ENCODE data around the gene TBC1D9B. TPM values are rescaled to one million over a fixed set of nuclear protein-coding genes. Genes with fewer than 3 reads are reported as not detected.

Gene TBC1D9B
- total RNA-seq, 1 experiment from 2014 or later, result 44.9 TPM

- H3K4me2 ChIP-seq (ENCODE audit: low read length), result no peak overlapping the region
- no peak overlapping the region for H3K27ac ChIP-seq (ENCODE audit: low read length)
- no peaks in the 10 kb centered on the region for H3K9me3 ChIP-seq (ENCODE audit: low read length)
- TF ChIP-seq EZH2phosphoT487 (IDR thresholded peaks at IDR 0.05; ENCODE audit: borderline replicate concordance, low read length) (no peak), CTCF (conservative IDR thresholded peaks at IDR 0.05; ENCODE audit: low read depth, low read length) (no peak), EZH2 (IDR thresholded peaks at IDR 0.05; ENCODE audit: low read length, unreplicated experiment) (no peak)
- ATAC-seq (no peak), DNase-seq (no peak)
- H2AFZ ChIP-seq (ENCODE audit: low read length), result no peak overlapping the region
- H3K27me3 ChIP-seq (ENCODE audit: low read length), result no peaks in the 10 kb centered on the region
- no peak overlapping the region for H3K4me3 ChIP-seq (ENCODE audit: low read length)
- CTCF ChIA-PET, result no interaction called here
- POLR2A ChIA-PET (ENCODE audit: unreplicated experiment), result no interaction called here
- no peaks in the 10 kb centered on the region for H3K4me1 ChIP-seq (ENCODE audit: insufficient read depth, low read length)
- no peak overlapping the region for H3K9ac ChIP-seq (ENCODE audit: low read length)
- intact Hi-C loops (cut with micrococcal nuclease), result no loop called here
- H3K36me3 ChIP-seq (ENCODE audit: low read depth, low read length), result no peaks in the 10 kb centered on the region; the same call in 1 of the 2 replicates
- H3K9me2 ChIP-seq (replicated peaks; ENCODE audit: low read length), result no peaks in the 10 kb centered on the region
- H3F3A ChIP-seq (ENCODE audit: low read length, unreplicated experiment), result no peaks in the 10 kb centered on the region
- no TSS peak for BruUV-seq (replicated peaks)
- no peaks in the 10 kb centered on the region for H3K79me2 ChIP-seq (ENCODE audit: low read length)
- no peaks in the 10 kb centered on the region for H4K20me1 ChIP-seq (ENCODE audit: low read length)
These were observed 31.7 kb downstream of the TBC1D9B start for GRCh38 chr5:179875741-179876609.

- CTCF ChIA-PET, result no interaction called here
- Histone ChIP-seq H3K9ac (ENCODE audit: low read length) (no peak overlapping the region), H3K9me3 (ENCODE audit: low read length) (no peaks in the 10 kb centered on the region), H3K4me3 (ENCODE audit: low read length) (no peak overlapping the region), H3K9me2 (replicated peaks; ENCODE audit: low read length) (no peaks in the 10 kb centered on the region), H3K4me2 (ENCODE audit: low read length) (no peak overlapping the region), H3K4me1 (ENCODE audit: insufficient read depth, low read length) (no peaks in the 10 kb centered on the region), H3K79me2 (ENCODE audit: low read length) (no peaks in the 10 kb centered on the region), H3K36me3 (ENCODE audit: low read depth, low read length) (no peaks in the 10 kb centered on the region; the same call in 1 of the 2 replicates), H4K20me1 (ENCODE audit: low read length) (no peaks in the 10 kb centered on the region), H2AFZ (ENCODE audit: low read length) (no peak overlapping the region), H3K27me3 (ENCODE audit: low read length) (no peaks in the 10 kb centered on the region), H3K27ac (ENCODE audit: low read length) (no peak overlapping the region), H3F3A (ENCODE audit: low read length, unreplicated experiment) (no peaks in the 10 kb centered on the region)
- POLR2A ChIA-PET (ENCODE audit: unreplicated experiment), result no interaction called here
- TF ChIP-seq EZH2phosphoT487 (IDR thresholded peaks at IDR 0.05; ENCODE audit: borderline replicate concordance, low read length) (no peak), CTCF (conservative IDR thresholded peaks at IDR 0.05; ENCODE audit: low read depth, low read length) (no peak), EZH2 (IDR thresholded peaks at IDR 0.05; ENCODE audit: low read length, unreplicated experiment) (no peak)
- BruUV-seq (replicated peaks), result no TSS peak
- ATAC-seq (no peak), DNase-seq (no peak)
- intact Hi-C loops (cut with micrococcal nuclease), result no loop called here
These were observed 33.0 kb downstream of the TBC1D9B start for GRCh38 chr5:179874536-179875292.
